T-helper 2 cell (primary cell): ENCODE data around the gene ADGRL3.
"Not testable (repeated sequence)": the region's sequence is repeated elsewhere in the genome, so short reads cannot be mapped to it uniquely, and the experiment has no call there.

Source experiments
- DNase-seq, 5 experiments: peaks; one replicate each; pipeline versions ENCODE4 v3.0.0 to v3.0.0-alpha.2; 2012 to 2022

The ADGRL3 gene

DNA sequence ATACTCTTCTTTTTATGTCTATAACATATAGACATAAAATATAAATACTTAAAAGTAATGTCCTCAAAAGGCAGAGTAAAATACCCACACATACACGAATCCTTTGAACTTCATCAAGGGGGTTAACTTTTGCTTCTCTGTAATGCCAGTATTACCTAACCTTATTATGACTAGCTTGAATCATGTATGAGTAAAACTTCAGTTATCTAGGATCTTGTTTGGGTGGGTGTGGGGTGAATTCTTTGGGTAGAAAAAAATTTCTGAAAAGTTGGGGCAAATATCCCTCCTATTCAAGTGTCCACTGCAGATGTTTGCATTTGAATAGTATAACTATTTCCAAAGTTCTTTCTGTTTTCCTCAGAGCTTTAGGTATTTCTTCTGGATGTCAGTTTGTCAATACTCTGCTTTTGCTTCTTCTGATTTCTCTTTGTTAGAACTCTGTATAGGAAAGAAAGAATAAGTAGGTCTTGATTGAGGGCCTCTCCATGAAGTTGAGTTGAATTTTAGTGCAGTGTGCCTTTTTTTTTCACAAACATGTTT is 173.8 kb downstream of the ADGRL3 start:
- DNase-seq, result no peak

DNA sequence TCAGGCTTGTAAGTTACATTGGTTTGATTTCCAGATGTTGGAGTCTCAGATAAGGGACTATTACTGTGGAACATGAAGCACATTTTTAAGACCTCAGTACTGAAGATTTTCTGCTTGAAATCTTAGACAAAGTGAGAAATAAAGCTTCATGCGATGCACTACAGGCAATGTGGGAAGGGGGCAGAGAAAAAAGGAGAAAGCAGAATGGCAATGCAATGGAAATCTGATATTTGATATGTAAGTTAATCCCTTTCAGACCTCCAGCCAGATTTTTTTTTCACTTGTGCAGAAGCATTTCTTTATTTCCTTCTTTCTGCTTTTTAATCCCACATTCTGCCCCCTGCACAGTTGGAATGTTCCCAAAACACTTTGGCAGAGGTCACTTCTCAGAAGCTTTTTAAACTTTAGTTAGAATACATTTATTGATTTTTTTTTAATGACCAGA is 174.3 kb downstream of the ADGRL3 start:
- no peak for DNase-seq

DNA sequence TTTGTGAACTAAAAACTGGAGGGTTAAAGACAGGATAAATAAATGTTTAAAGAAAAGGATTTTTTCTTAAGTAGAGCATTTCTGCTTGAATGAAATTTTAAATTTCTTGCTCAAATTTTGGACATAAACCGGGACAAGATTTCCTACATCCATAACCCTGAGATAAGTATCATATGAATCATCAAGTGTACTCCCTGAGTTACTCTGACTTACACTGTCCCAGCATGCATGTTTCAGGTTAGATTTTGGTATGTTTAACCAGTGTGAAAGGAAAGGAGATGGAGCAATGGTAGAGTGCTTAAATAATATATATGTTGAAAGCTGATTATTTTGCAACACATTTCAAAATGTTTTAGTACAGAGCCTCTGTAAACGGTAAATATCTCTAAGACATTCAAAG is 175.2 kb downstream of the ADGRL3 start:
- no peak for DNase-seq

DNA sequence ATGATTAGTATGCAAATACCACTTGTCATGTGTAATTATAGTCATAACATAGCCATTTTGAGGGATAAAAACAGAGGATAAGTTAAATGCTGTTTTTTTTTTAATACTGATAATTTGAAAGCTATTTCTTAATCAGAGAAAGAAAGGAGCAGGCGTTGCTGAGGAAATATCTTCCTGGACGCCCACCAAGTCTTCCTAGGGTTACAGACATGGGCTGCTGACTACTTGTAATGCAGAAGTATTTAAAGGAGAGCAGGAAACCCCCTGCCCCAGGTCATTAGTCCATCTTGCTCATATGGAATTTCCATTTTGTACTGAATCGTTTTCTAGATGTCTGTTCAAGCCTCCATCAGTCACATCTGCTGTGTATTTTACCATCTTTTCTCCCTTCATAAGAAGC is 176.2 kb downstream of the ADGRL3 start:
- DNase-seq, result no peak

DNA sequence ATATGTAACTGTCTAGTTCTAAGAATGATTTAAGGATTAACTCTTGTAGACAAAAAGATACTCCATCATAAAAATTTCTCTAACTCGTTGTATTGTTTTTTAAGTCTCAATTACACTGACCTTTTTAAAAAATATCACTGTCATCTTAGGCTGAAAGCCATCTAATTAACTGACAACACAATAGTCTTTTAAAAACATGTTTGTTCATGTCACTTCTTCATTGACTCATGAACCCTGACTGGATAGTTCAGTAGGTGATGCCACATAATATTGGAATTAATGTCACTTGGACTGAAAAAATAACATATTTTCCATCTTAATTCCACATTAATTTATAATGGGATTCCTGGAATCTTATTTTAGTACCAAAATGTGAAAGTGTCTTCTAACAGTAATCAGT is 179.3 kb downstream of the ADGRL3 start:
- no peak for DNase-seq

DNA sequence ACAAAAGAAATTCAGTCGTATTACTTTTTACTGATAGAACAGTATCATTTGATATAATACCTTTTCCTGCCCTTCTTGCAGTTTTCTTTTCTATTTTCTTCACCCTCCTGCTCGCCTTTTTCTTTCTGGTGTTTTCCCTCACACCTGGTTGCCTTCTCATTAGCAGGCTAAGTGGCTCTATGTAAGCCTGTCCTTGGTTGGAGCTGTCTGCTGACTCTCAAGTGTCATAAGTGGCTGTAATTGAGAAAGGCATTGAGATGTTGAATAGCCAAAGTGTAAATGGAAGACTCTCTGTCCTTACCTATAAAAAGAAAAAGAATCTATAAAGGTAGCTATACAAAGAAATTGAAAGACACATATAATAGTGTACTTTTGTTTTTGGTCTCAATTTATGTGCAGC is 180.7 kb downstream of the ADGRL3 start:
- no peak for DNase-seq

DNA sequence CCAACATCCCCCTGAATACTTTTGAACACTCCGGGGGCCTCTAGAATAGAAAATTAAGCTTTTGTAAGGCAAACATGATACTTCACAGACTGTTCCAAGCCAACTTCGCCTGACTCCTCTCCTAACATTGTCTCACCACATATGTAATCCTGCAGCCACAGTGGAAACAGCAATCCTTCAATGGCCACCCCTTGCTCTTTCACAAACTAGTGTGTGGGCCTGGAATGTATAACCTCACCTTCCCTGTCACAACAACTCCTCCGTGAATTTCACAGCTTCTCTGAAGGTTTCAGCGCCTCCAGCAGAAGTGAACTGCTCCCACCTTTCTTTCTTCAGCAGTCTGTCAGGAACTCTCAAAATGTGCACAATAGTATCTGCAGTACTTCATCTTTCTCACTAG is 185.1 kb downstream of the ADGRL3 start:
- DNase-seq, result no peak

DNA sequence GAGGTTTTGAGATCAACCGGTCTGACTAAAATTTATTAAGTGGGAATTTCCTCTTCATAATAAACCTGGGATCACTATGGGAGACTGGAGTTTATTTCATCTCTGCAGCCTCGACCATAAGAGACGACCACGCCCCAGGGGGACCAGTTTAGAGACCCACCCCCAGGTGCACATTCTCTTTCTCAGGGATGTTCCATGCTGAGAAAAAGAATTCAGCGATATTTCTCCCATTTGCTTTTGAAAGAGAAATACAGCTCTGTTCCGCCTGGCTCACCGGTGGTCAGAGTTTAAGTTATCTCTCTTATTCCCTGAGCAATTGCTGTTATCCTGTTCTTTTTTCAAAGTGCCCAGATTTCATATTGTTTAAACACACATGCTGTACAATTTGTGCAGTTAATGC is 187.2 kb downstream of the ADGRL3 start:
- not testable (repeated sequence) for DNase-seq

DNA sequence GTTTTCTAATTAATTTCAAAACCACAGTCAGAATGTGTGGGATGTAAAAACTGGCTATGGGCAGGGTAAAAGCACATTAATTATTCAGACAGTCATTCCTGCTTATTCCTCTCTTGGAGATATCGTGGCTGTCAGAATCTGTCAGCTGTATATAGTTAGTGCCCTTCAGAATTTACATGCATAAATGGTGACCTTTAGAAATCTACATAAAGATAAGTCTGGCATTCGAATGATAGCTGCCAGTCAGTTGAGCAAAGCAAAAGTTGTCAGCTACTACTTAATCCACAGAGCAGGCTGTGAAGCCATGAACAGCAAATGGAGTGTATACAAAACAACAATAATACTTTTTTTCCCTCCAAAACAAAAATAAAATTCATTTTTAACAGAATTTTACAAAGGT is 189.5 kb downstream of the ADGRL3 start:
- DNase-seq, result no peak

DNA sequence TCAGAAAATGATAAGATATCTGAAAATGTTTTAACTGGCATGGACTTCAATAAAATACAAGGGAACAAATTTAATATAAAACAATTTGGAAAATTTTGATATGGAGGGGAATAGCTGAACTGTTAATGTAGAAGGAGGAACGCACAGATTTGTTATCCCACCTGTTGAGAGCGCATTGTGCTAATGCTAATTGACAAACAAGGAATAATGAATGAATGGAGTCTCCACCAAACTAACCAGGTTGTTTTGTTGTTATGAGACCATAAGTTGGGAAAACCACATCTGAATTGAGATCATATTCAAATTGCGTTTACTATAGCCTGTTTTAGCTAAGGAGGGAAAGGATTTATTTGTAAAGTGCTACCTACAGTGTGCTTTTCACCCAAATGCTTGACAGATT is 195.6 kb downstream of the ADGRL3 start:
- DNase-seq, result no peak

DNA sequence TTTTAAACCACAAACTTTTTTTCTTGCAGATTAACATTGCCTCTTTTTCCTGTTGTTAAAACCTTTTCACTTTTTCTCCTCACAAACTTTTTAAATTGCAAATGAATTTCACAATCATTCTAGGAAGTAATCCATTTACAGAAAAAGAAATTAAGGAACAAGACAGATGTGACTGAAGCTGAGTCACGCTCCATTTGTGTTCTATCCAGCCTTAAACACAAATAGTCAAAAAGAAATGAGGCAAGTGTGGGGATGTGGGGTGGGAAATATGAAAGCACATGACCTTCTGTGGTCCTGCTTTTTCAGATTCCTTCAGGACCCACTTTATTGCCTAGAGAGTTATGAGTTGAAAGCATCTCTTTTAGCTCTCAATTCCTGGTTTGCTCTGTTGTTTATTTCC is 197.0 kb downstream of the ADGRL3 start:
- no peak for DNase-seq

DNA sequence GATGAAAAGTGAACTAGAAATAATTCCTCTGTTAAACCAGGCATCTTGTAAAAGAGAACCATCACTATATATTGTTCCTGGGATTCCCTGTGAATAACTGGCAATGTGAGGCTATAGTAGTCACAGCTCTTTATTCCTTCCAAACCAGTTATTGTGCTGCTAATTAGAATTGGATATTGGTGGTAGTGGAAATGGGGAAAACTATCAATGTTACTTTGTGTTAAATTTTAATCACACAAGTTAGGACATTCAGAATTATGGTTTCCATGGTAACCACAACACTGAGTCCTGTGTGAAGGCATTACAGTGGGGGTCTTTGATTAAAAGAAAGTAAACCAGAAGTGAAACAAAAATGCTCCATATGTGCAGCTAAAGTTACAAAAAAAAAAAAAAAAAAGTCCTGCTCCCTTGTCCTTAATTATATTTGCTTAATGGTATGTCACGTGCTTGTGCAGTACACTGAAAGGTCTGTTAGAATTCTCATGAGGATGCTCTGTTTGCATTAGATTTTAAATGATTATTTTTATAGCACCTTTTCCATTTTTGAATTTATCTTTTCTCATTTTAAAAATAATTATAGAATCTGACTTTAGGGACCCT is 200.4 kb downstream of the ADGRL3 start:
- no peak for DNase-seq

DNA sequence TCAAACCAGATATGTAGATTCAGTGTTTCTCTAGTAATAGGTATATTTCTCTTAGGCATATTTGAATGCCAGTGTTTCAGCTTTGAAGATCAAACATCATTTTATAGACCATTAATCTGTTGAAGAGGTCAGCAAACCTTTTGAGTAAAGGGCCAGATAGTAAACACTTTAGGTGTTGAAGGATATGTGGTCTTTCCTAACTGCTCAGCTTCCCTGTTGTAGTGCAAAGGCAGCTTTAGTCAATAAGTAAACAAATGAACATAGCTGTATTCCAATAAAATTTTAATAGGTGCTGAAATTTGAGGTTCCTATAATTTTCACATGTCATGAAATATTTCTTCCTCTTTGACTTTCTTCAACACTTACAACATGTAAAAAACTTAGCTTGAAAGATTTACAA is 201.6 kb downstream of the ADGRL3 start:
- no peak for DNase-seq

DNA sequence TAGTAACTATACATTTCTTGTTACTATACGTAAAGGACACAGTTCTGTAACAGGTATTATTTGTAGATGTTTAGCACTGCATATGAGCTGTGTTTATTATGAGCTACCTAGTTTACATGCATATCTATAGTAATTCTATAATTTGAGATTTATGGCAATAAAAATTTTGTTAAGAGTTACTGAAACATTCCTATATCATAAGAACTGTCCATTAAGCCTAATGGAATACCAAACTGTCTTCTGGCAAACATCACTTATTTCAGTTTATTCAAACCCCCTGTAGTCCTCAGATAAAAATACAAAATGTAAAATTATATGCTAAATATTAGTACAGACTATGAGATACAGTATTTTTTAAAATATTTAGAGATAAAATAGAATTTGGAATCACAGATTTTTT is 205.2 kb downstream of the ADGRL3 start:
- DNase-seq, result no peak

DNA sequence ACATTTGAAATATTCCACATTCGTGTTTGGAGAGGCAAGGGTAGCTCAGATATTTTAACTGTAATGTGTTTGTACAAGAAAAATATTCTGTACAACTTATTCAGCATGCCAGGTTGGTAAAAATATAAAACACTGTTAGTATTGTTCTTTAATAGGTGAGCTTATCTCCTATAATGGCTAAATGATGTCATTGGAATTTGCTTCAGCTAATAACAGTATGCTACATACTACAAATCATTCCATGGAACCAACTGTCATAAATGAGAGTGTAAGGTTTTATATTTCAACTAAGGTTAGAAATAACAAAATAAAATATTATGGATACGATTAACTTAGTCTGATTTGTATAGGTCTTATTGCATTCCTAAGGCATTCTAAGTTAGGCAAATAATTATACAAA is 206.6 kb downstream of the ADGRL3 start:
- no peak for DNase-seq

DNA sequence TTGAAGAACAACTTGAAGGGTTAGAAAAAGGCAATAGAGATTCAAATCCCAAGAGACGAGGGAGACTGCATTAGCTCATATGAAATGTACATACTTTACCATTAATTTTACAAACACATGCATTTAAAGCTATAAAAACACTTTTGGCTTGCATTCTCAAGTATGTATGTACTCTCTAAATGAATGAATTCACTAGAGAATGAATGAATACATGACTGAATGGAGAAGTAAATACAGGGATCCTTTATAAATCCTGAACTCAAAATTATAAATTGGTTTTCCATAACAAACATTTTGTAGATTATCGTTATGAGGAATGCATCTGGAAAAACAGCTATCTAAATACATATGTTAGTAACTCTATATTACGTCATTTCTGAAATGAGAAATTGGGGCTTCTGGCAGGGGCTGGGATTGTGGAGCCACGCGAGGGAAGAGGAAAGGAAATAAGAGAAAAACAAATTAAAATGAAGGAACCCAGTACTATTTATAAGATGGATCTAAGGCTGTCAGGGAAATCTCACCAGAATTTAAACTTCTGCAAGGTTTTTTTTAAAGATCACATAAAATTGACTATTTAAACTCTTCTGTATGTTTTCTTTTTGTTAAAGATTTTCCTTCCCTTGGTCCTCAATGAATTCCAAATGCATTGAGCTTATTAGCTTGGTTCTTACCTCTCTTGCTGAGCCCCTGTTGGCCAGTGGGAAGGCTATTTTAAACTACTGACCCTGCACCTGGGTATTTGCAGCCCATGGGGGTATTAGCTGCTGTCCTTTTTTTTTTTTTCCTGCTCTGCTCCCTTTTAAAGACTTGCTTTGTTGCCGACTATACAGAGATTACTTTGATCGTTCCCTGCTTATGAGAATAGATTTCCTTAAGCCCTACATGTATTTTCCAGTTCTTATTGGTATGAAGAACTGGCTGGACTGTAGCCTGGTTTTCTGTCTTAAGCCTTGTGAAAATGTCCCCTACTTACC is 207.8 kb downstream of the ADGRL3 start:
- no peak for DNase-seq

DNA sequence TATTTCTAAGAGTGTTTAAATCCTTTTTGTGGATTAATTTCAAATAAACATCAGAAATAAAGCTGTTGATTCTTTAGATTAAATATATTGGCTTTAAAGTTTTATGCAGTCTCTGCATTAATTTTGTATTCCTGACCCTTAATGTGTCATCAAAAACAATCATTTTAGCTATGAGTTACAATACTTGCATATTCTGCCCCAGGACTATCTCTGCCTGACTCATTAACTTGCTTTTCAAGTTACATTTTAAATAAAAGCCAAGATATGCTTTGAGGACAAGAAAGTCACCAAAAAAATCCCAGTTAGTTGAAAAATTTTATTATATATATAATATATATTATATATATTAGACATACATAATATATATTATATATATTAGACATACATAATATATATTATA is 208.7 kb downstream of the ADGRL3 start:
- DNase-seq, result no peak

DNA sequence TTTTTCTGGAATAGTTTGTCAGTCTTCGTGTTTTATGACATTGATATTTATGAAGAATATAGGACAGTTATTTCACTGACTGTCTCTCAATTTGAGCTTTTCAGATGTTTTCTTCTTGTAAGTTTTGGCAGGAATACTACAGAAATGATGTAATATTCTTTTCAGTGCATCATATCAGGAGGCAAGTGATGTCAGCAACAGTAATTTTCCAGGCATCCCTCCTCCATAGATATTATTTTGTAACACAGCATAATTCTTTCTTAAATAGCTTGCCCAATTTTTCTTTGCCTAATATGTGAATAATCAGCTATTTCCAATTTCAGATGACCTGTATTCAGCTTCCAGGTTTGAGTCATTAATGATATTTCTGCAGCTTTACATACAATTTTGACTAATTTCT is 211.1 kb downstream of the ADGRL3 start:
- no peak for DNase-seq

DNA sequence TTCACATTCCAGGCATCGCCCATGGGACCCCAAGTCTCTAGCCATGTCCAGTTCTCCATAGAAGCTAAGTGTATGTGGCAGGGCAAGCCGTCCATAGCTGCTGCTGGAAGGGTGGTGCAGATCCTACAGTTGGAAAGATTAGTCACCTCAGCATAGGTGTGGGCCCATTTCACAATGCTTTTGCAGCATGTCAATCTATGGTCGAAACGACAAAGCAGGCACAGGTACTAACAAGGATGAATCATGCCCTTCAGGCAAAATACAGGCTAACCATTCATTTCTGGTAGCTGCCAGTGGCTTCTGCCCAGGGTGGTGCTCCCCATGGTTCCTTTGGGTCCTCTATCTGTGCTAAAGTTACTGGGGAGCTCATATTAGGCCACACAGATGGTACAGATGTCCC is 225.2 kb downstream of the ADGRL3 start:
- DNase-seq, result no peak

DNA sequence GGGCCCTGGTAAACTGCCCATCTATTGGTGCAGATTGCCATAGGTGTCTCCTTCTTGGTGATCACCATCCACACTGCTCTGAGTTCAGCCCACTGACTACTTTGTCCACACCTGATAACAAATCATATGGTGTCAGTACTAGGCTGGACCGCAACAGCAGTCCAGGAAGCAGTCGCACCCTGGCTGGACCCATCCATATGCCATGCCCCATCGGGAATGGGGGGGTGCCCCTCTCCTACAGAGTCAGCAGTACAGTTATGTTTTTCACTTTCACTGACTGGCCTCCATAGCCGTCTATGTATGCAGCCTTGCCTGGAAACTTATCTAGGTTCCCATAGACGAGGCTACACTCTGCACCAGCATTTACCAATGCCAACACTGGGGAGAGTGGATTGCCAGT is 226.1 kb downstream of the ADGRL3 start:
- DNase-seq, result no peak

DNA sequence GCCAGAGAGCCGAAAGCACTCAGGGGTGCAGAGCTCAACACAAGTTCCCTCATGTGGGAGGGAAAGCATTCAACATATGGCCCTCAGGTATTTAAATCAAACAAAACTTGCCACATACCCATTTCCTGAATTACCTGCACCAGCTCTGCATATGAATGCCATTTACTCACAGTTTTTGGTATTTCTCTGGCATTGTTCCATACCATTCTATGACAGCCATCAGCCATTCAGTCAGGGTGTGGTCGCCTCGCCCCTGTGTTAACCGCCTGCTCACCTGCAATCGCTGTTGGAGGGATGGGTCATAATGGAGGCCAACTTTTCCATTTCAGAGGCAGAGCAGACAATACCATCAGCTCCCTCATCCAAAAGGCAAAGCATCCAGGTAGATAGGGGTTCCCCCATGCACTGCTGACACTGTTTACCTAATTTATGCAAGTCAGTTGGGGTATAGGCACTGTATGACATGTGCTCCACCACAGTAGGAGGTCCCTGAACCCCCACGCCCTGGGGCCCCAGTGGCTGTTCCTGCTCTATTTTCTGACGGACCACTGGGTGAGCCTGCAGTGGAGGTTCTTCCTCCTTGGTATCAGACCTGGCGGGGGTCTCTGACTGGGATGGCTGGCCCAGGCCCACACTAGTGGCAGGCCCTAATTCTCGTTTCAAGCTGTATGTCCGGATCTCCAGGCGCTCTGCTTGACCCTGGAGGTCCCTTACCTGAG is 227.1 kb downstream of the ADGRL3 start:
- no peak for DNase-seq

DNA sequence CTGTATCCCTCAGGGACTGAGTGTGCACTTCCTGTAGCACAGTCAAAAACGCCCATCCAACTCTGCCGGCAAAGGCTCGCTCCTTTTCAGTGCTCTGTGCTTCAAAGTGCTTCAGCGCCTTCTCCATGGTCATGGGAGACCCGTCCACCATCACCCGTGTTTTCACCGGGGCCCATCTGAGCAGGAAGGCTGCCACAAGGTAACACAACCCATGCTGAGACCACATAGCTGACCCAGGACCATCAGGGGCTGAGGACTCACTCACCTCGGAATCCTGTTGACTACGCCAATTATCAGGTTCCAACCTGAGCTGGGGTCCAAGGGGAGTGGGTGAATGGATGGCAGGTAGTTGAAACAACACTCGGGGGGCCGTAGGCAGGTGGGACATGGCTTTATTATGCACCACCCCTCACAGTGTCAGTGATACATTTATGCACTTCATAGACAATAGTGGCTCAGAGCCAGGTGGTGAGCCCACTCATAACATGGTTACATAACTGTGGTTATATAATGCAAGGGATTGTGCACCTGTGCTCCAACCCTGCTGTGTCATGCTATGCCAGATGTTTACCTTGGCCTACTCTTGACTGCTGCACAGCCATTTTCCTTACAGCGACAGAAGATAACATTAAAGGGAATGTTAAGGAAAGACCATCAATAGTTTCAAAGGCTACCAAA is 227.8 kb downstream of the ADGRL3 start:
- DNase-seq, result no peak

DNA sequence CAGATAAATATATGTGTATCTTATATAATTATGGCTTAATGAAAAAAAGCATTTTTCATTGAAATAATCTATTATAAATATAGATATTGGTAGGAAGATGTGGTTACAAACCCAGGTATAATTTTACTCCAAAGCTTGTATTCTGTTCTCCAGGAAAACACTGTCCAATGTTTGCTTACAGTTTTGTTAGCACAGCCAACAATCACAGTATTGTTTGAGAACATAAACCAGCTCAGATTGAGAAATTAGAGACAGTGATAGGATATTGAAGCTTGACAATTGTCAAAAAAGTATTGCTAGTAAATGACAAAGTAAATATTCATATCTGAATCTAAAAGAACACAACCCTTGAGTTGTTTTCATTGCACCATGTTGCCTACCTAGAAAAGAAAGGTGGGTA is 228.8 kb downstream of the ADGRL3 start:
- no peak for DNase-seq
